Stomach smooth muscle (tissue), 2 donors: Measurements from ENCODE around the gene SHB.

Experiments
- H3K27ac ChIP-seq: one replicate; pipeline ENCODE4 v1.7.0; 2013; ENCODE audit warnings: mild to moderate bottlenecking, low read length, inconsistent platforms
- H3K27me3 ChIP-seq, 2 donors: one replicate each; pipeline ENCODE4 v1.7.0; 2013; ENCODE audit warnings: low read length in 2 of 2; ENCODE audit not compliant: insufficient read depth in 2 of 2, control insufficient read depth in 1 of 2
- H3K36me3 ChIP-seq, 2 donors: one replicate each; pipeline ENCODE4 v1.7.0; 2013; ENCODE audit warnings: low read length in 2 of 2; ENCODE audit not compliant: control insufficient read depth in 2 of 2, insufficient read depth in 2 of 2
- H3K4me1 ChIP-seq: one replicate; pipeline ENCODE4 v1.7.0; 2013; ENCODE audit warnings: low read length; ENCODE audit not compliant: control insufficient read depth, insufficient read depth
- H3K4me3 ChIP-seq, 2 donors: one replicate each; pipeline ENCODE4 v1.7.0; 2013; ENCODE audit warnings: low read length in 2 of 2
- H3K9ac ChIP-seq, 2 donors: one replicate each; pipeline ENCODE4 v1.7.0; 2013; ENCODE audit warnings: low read length in 2 of 2, mild to moderate bottlenecking in 1 of 2
- H3K9me3 ChIP-seq, 2 donors: one replicate each; pipeline ENCODE4 v1.7.0; 2013; ENCODE audit warnings: low read length in 2 of 2; ENCODE audit not compliant: control insufficient read depth in 2 of 2
- donor health status: healthy.
- donor health status: Pancreatic carcinoma.

The SHB gene

GRCh38 chr9:38071470-38072134 is 2.6 kb upstream of the SHB start:
- Histone ChIP-seq H3K27me3 (no peaks in the 10 kb centered on the region), H3K27ac (no peak overlapping the region), H3K9ac (no peak overlapping the region), H3K36me3 (no peaks in the 10 kb centered on the region), H3K4me3 (no peak overlapping the region), H3K9me3 (no peaks in the 10 kb centered on the region), H3K4me1 (peaks cover 25% of the 10 kb centered on the region)

DNA sequence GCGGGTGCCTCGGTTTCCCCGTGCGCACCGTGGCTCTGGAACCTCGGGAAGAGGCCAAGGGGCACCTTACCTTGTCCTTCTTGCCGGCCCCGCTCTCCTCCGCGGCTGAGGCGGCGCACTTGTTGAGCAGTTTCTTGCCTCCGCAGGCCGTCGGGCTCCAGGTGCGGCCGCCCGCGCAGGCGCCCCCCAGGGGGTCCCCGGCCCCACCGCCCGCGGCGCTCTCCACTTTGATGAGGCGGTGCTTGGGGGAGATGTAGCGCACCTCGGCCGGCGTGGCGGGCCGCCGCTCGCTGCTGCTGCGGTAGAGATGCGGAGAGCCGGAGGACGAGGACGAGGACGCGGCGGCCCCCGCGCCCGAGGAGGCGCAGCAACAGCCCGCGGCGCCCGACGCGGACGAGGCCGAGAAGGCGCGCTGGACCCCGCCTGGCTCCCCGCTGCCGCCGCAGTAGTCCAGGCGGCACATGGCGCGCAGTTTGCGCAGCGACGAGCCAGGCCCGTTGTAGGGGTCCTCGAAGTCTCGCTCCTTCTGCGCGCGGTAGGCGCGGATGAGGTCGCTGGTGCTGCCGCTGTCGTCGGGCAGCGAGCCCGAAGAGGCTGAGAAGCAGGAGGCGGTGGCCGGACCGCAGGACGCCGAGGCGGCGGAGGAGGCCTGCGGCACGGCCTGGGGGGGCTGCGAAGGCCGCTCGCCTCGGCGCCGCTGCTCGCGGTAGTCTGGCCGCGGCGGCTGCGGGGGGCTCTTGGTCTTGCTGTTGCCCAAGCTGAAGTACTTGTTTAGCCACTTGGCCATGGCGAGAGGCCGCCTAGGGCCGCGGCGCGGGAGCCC is 957 bp downstream of the SHB start:
- Histone ChIP-seq H3K9ac (peak overlapping the region; percentile 80 to 86), H3K27ac (peak overlapping the region; percentile 86), H3K4me1 (peaks cover 53% of the 10 kb centered on the region)

GRCh38 chr9:38066914-38067858 is 1.8 kb downstream of the SHB start:
- peak overlapping the region; percentile 86 for H3K27ac ChIP-seq
- H3K27me3 ChIP-seq, result no peaks in the 10 kb centered on the region
- no peaks in the 10 kb centered on the region for H3K9me3 ChIP-seq
- H3K36me3 ChIP-seq, result no peaks in the 10 kb centered on the region
- peaks cover 57% of the 10 kb centered on the region for H3K4me1 ChIP-seq
- H3K9ac ChIP-seq, result peak overlapping the region; percentile 80 to 86
- peak overlapping the region; percentile 86 to 91 for H3K4me3 ChIP-seq

More for the DNA sequence above, 957 bp downstream of the SHB start:
- no peaks in the 10 kb centered on the region for H3K27me3 ChIP-seq
- no peaks in the 10 kb centered on the region for H3K36me3 ChIP-seq
- peak overlapping the region; percentile 86 to 91 for H3K4me3 ChIP-seq
- H3K9me3 ChIP-seq, result no peaks in the 10 kb centered on the region

DNA sequence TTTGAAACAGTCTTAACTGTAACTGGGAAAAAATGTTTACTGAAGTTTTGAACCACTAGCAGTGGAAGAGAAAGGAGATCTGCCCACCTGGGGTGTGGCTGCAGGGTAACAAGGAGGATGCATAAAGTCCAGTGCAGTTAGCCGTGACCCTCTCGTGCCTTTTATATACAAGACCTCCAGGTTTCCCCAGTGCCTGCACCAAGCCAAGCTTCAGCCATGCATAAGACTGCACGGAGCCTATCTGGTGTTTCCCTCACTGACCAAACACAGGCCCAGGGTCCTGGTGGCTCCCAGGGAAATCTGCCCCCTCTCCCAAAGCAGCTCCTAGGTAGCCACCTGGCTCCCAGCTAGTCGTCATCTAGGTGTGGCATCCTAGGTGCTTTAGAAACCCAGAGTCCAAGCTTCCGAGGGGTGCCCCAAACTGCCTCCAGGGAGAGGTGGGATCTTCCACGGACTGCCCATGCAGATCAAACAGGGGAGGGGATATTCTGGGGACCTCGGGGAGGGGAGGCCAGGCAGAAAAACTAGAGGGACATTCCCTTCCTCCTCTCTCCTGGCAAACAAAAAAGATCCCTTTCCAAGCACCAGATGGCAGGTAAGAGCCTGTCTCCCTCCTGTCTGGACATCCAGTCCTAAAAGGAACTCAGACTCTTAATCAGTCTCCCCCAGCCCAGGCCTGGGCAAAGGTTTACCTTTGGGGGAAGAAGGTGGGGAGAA is 2.7 kb downstream of the SHB start:
- H3K27me3 ChIP-seq, result no peaks in the 10 kb centered on the region
- H3K9me3 ChIP-seq, result no peaks in the 10 kb centered on the region
- H3K27ac ChIP-seq, result peak overlapping the region; percentile 86
- H3K4me1 ChIP-seq, result peaks cover 62% of the 10 kb centered on the region
- peak overlapping the region; percentile 86 to 91 for H3K4me3 ChIP-seq
- H3K36me3 ChIP-seq, result no peaks in the 10 kb centered on the region
- peak overlapping the region; percentile 80 to 86 for H3K9ac ChIP-seq

DNA sequence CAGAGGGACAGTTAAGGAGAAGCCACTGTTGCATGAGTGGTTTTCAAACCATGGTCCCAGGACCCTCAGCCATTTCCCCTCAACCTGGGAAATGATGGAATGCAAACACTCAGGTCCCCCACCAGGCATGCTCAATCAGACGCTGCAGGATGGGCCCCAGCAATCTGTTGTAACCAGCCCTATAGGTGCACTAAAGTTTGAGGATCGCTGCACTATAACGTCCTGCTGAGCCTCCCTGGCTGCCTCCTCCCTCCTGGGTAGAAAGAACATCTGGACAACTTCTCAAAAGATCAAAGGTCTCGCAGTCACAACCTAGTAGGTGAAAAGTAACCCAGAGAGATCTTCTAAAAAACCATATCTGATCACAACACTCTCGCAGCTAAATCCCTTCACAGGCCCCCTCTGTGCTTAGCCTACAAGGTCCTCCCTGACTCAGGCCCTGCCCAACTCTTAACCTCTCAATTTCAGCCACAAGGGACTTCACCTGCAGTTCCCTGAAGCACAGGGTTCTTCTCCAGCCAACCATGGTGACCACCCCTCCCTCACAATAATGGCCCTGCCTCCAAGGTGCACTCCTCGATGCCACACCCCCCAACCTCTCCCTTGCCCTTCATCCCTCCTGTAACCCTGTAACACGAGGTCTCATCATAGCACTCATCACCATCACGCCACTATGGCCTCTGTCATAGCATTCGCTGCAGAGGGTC is 3.5 kb downstream of the SHB start:
- Histone ChIP-seq H3K9ac (peak overlapping the region in 1 of 2 donors; percentile 86), H3K27me3 (no peaks in the 10 kb centered on the region), H3K27ac (peak overlapping the region; percentile 86), H3K36me3 (no peaks in the 10 kb centered on the region), H3K4me3 (peak overlapping the region; percentile 86 to 91), H3K4me1 (peaks cover 62% of the 10 kb centered on the region), H3K9me3 (no peaks in the 10 kb centered on the region)

GRCh38 chr9:38064842-38065368 is 4.1 kb downstream of the SHB start:
- no peaks in the 10 kb centered on the region for H3K9me3 ChIP-seq
- peaks cover 59% of the 10 kb centered on the region for H3K4me1 ChIP-seq
- H3K4me3 ChIP-seq, result peak overlapping the region; percentile 29 to 91
- H3K36me3 ChIP-seq, result peaks cover 0 to under 1% of the 10 kb centered on the region in 2 donors
- H3K27ac ChIP-seq, result peak overlapping the region; percentile 86
- no peaks in the 10 kb centered on the region for H3K27me3 ChIP-seq
- H3K9ac ChIP-seq, result no peak overlapping the region

GRCh38 chr9:38063363-38063707 is 5.7 kb downstream of the SHB start:
- peaks cover 0 to 4% of the 10 kb centered on the region in 2 donors for H3K36me3 ChIP-seq
- peak overlapping the region; percentile 37 for H3K27ac ChIP-seq
- H3K27me3 ChIP-seq, result no peaks in the 10 kb centered on the region
- H3K9ac ChIP-seq, result no peak overlapping the region
- no peaks in the 10 kb centered on the region for H3K9me3 ChIP-seq
- peaks cover 56% of the 10 kb centered on the region for H3K4me1 ChIP-seq
- no peak overlapping the region for H3K4me3 ChIP-seq

DNA sequence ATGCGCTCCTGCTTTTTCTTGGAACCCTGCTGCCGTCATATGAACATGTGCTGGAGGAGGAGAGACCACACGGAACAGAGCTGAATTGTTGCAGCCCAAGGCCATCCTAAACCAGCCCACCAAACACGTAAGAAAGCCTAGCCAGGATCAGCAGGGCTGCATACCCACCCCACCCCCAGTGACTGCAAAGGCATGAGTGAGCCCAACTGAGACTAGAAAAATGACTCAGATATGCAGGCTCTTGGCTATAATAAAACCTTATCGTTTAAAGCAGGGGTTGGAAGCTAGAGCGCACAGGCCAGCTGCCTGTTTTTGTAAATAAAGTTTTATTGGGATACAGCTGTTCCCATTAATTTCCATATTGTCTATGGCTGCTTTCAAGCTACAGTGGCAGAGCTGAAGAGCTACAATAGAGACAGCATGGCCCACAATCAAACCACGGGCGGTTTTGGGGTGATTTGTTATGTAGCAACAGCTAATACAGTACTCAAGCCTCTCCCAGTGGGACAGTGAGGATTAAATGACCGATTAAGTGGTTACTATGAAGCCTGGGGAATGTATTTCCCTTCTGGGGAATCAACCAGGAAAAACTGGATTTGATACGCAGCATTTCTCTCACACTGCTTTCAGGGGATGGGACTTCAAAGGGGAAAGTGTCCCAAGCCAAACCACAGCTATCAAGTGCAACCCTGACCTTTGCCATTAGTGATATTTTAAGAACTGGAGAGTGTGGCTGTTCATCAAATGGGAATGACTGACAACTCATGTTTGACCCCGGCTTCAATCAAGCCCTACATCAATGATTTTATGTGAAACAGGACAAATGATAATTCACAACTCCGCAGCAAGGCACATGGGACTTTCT is 6.3 kb downstream of the SHB start:
- no peaks in the 10 kb centered on the region for H3K27me3 ChIP-seq
- H3K4me3 ChIP-seq, result no peak overlapping the region
- peaks cover 0 to 4% of the 10 kb centered on the region in 2 donors for H3K36me3 ChIP-seq
- no peak overlapping the region for H3K9ac ChIP-seq
- peak overlapping the region; percentile 37 for H3K27ac ChIP-seq
- H3K9me3 ChIP-seq, result no peaks in the 10 kb centered on the region
- H3K4me1 ChIP-seq, result peaks cover 56% of the 10 kb centered on the region

GRCh38 chr9:38062106-38062497 is 6.9 kb downstream of the SHB start:
- Histone ChIP-seq H3K9me3 (no peaks in the 10 kb centered on the region), H3K4me1 (peaks cover 56% of the 10 kb centered on the region), H3K36me3 (peaks cover 0 to 4% of the 10 kb centered on the region in 2 donors), H3K9ac (no peak overlapping the region), H3K27me3 (no peaks in the 10 kb centered on the region), H3K4me3 (no peak overlapping the region), H3K27ac (no peak overlapping the region)
